HL-60 (cell line): ENCODE data around the gene SHANK2.

ENCODE experiments used
- DNase-seq, 2 experiments: peaks; one replicate each; pipeline ENCODE4 v3.0.0-alpha.2; 2010 to 2020; ENCODE audit warnings: low read depth in 1 of 2, low spot score in 1 of 2
- H3K27ac ChIP-seq: fragments of 250-450 bp; sonication (Bioruptor Pico); replicated peaks from 2 replicates; pipeline ENCODE4 v1.5.1; 2020; ENCODE audit warnings: mild to moderate bottlenecking, moderate library complexity
- H3K27me3 ChIP-seq: fragments of 250-450 bp; sonication (Bioruptor Pico); 2 replicates; pipeline ENCODE4 v1.5.1; 2021; ENCODE audit warnings: mild to moderate bottlenecking, moderate library complexity; ENCODE audit not compliant: insufficient read depth, poor library complexity, severe bottlenecking
- H3K4me3 ChIP-seq: replicated peaks from 2 replicates; pipeline ENCODE4 v1.5.1; 2011; ENCODE audit warnings: mild to moderate bottlenecking, control low read depth, low read length; ENCODE audit not compliant: insufficient read depth
- GABPA ChIP-seq: IDR thresholded peaks from 2 replicates; pipeline ENCODE4 v1.6.1; 2012; ENCODE audit warnings: low read depth
- POLR2AphosphoS5 ChIP-seq: IDR thresholded peaks from 2 replicates; pipeline ENCODE4 v1.6.1; 2012; ENCODE audit warnings: low read depth
- SPI1 ChIP-seq: IDR thresholded peaks from 2 replicates; pipeline ENCODE4 v1.6.1; 2012; ENCODE audit warnings: low read depth, mild to moderate bottlenecking, borderline replicate concordance
- TF ChIP-seq, protein P1 (sequence below): IDR thresholded peaks from one replicate; pipeline ENCODE4 v1.5.1; 2011; ENCODE audit warnings: low read length, control low read depth, inconsistent platforms; ENCODE audit not compliant: insufficient read depth
- TF ChIP-seq, protein P2 (sequence below): IDR thresholded peaks from 2 replicates; pipeline ENCODE4 v1.6.1; 2012; ENCODE audit warnings: low read depth; ENCODE audit not compliant: insufficient replicate concordance

SHANK2 gene

DNA sequence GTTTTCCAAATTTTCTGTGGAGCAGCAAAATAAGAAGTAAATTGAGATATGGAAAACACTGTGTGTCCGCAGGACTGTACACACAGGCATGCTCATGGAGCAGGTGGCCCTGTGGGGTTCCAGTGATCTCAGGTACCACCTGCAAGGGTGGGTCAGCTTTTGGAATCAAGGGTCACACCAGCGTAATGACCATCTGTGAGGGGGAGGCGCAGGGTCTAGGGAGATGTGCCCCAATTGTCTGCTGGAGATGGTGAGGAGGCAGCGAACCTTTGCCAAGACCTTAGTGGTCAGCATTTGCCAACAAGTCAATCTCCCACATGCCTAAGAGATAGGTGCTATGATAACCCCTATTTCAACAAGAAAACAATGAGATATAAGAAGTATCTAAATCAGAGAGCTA, 49.4 kb downstream of the SHANK2 start:
- Histone ChIP-seq H3K4me3 (no peak overlapping the region), H3K27ac (no peak overlapping the region), H3K27me3 (no peaks in the 10 kb centered on the region)
- TF ChIP-seq POLR2AphosphoS5 (no peak), SPI1 (no peak), GABPA (no peak)
- TF ChIP-seq, protein P1, sequence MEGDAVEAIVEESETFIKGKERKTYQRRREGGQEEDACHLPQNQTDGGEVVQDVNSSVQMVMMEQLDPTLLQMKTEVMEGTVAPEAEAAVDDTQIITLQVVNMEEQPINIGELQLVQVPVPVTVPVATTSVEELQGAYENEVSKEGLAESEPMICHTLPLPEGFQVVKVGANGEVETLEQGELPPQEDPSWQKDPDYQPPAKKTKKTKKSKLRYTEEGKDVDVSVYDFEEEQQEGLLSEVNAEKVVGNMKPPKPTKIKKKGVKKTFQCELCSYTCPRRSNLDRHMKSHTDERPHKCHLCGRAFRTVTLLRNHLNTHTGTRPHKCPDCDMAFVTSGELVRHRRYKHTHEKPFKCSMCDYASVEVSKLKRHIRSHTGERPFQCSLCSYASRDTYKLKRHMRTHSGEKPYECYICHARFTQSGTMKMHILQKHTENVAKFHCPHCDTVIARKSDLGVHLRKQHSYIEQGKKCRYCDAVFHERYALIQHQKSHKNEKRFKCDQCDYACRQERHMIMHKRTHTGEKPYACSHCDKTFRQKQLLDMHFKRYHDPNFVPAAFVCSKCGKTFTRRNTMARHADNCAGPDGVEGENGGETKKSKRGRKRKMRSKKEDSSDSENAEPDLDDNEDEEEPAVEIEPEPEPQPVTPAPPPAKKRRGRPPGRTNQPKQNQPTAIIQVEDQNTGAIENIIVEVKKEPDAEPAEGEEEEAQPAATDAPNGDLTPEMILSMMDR, result no peak
- TF ChIP-seq, protein P2, sequence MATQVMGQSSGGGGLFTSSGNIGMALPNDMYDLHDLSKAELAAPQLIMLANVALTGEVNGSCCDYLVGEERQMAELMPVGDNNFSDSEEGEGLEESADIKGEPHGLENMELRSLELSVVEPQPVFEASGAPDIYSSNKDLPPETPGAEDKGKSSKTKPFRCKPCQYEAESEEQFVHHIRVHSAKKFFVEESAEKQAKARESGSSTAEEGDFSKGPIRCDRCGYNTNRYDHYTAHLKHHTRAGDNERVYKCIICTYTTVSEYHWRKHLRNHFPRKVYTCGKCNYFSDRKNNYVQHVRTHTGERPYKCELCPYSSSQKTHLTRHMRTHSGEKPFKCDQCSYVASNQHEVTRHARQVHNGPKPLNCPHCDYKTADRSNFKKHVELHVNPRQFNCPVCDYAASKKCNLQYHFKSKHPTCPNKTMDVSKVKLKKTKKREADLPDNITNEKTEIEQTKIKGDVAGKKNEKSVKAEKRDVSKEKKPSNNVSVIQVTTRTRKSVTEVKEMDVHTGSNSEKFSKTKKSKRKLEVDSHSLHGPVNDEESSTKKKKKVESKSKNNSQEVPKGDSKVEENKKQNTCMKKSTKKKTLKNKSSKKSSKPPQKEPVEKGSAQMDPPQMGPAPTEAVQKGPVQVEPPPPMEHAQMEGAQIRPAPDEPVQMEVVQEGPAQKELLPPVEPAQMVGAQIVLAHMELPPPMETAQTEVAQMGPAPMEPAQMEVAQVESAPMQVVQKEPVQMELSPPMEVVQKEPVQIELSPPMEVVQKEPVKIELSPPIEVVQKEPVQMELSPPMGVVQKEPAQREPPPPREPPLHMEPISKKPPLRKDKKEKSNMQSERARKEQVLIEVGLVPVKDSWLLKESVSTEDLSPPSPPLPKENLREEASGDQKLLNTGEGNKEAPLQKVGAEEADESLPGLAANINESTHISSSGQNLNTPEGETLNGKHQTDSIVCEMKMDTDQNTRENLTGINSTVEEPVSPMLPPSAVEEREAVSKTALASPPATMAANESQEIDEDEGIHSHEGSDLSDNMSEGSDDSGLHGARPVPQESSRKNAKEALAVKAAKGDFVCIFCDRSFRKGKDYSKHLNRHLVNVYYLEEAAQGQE, result no peak
- DNase-seq, result no peak

DNA sequence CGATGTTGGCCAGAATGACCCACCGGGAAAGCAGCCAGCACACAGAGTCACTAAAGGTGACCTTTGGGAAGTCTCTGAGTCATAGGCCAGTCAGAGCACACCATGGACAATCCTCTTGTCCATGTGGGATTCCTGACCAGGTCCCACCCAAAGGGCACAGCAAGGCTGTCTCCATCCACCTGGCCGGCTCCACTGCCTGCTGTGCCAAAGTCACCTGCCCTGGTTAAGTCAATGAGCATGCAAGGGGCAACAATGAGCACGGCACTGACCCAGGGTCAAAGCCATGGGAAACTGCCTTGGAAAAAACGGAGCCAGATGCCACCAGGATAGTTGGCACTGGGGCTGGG, 49.8 kb downstream of the SHANK2 start:
- no peak for TF ChIP-seq GABPA
- no peak for TF ChIP-seq POLR2AphosphoS5
- TF ChIP-seq, protein P1, result no peak
- no peaks in the 10 kb centered on the region for H3K27me3 ChIP-seq

More for the DNA sequence above, 49.8 kb downstream of the SHANK2 start:
- no peak overlapping the region for H3K4me3 ChIP-seq
- no peak for DNase-seq
- no peak overlapping the region for H3K27ac ChIP-seq
